ENCODE measurements around the gene LAMA1.

GRCh38 chr18:6917072-6917471 lies 200.5 kb downstream of the LAMA1 start:
- TF ChIP-seq CTCF (conservative IDR thresholded peaks at IDR 0.05; ENCODE audit: low read depth, low read length) (no peak), EZH2phosphoT487 (IDR thresholded peaks at IDR 0.05; ENCODE audit: borderline replicate concordance, low read length) (no peak)
